H1 (cell line): ENCODE data around the gene MGMT. TPM values are rescaled to one million over a fixed set of nuclear protein-coding genes. Genes with fewer than 3 reads are reported as not detected.

Experiments
- CTCF ChIA-PET: fragments of 300-600 bp; sonication (Branson Sonifier 250); formaldehyde crosslinking; loops from one replicate; lab custom pipeline; 2021; ENCODE audit not compliant: partially characterized antibody; lab: Charles Lee
- POLR2A ChIA-PET: fragments of 300-600 bp; sonication (Branson Sonifier 250); formaldehyde crosslinking; loops from one replicate; lab custom pipeline; 2021; ENCODE audit warnings: inconsistent platforms; ENCODE audit not compliant: partially characterized antibody; lab: Charles Lee
- DNase-seq, 2 experiments: peaks; one replicate each; pipeline versions ENCODE4 v3.0.0 to v3.0.0-alpha.2; 2010 to 2022; ENCODE audit warnings: low spot score in 2 of 2, low read depth in 1 of 2, mixed read lengths in 1 of 2
- FAIRE-seq: peaks from 2 replicates; lab custom pipeline; 2011; peaks lifted over from hg19 to GRCh38; lab: Jason Lieb, UNC
- H2AFZ ChIP-seq: 2 replicates; pipeline ENCODE4 v1.8.1; 2012; ENCODE audit warnings: low read length, inconsistent platforms
- H2AK5ac ChIP-seq: 2 replicates; pipeline ENCODE4 v1.6.1; 2013; ENCODE audit warnings: low read depth, low read length
- H2BK120ac ChIP-seq: replicated peaks from 2 replicates; pipeline ENCODE3; 2013; ENCODE audit warnings: low read depth, low read length, inconsistent platforms
- H2BK12ac ChIP-seq: 2 replicates; pipeline ENCODE4 v1.6.1; 2013; ENCODE audit warnings: low read depth, low read length
- H2BK15ac ChIP-seq: 2 replicates; pipeline ENCODE4 v1.6.1; 2013; ENCODE audit warnings: low read length
- H2BK20ac ChIP-seq: 2 replicates; pipeline ENCODE4 v1.6.1; 2013; ENCODE audit warnings: low read length
- H2BK5ac ChIP-seq: 2 replicates; pipeline ENCODE4 v1.6.1; 2013; ENCODE audit warnings: low read depth, low read length
- H3K14ac ChIP-seq: 2 replicates; pipeline ENCODE4 v1.6.1; 2013; ENCODE audit warnings: inconsistent platforms; ENCODE audit not compliant: insufficient read length
- H3K18ac ChIP-seq: 2 replicates; pipeline ENCODE4 v1.6.1; 2013; ENCODE audit warnings: low read length; ENCODE audit errors: extremely low read depth
- H3K23ac ChIP-seq: 2 replicates; pipeline ENCODE4 v1.6.1; 2013; ENCODE audit warnings: inconsistent platforms; ENCODE audit not compliant: insufficient read length
- H3K23me2 ChIP-seq: 2 replicates; pipeline ENCODE4 v1.6.1; 2013; ENCODE audit warnings: low read depth, low read length
- H3K27ac ChIP-seq: 2 replicates; pipeline ENCODE4 v1.6.1; 2011; ENCODE audit warnings: low read depth, low read length, inconsistent platforms
- H3K27me3 ChIP-seq, 4 experiments: replicated peaks in 1 of 4; 1 replicate in 1 of 4; 2 replicates in 3 of 4; pipeline versions ENCODE4 v1.6.1 to v1.8.1; 2011 to 2013; ENCODE audit warnings: low read length in 3 of 4, mild to moderate bottlenecking in 3 of 4, inconsistent platforms in 2 of 4, mixed read lengths in 2 of 4, moderate library complexity in 1 of 4; ENCODE audit not compliant: control insufficient read depth in 3 of 4, insufficient read depth in 3 of 4; ENCODE audit errors: extremely low read depth in 1 of 4
- H3K36me3 ChIP-seq, 4 experiments: 2 replicates each; pipeline versions ENCODE4 v1.6.1 to v1.8.1; 2011 to 2013; ENCODE audit warnings: mild to moderate bottlenecking in 4 of 4, low read length in 3 of 4, moderate library complexity in 2 of 4, control low read depth in 1 of 4, inconsistent platforms in 1 of 4; ENCODE audit not compliant: insufficient read depth in 4 of 4, control insufficient read depth in 2 of 4
- H3K4ac ChIP-seq: replicated peaks from 2 replicates; pipeline ENCODE3; 2013; ENCODE audit warnings: low read length, low read depth, mixed read lengths, inconsistent platforms; ENCODE audit not compliant: insufficient read length
- H3K4me1 ChIP-seq, 4 experiments: replicated peaks in 1 of 4; 1 replicate in 1 of 4; 2 replicates in 3 of 4; pipeline versions ENCODE4 v1.6.1 to v1.8.1; 2011 to 2013; ENCODE audit warnings: low read length in 3 of 4, inconsistent platforms in 2 of 4, mixed read lengths in 1 of 4; ENCODE audit not compliant: insufficient read depth in 4 of 4, control insufficient read depth in 3 of 4
- H3K4me2 ChIP-seq, 2 experiments: 2 replicates each; pipeline versions ENCODE4 v1.6.1 to v1.8.1; 2011 to 2013; ENCODE audit warnings: low read depth in 2 of 2, low read length in 2 of 2, control low read depth in 1 of 2, inconsistent platforms in 1 of 2, mild to moderate bottlenecking in 1 of 2; ENCODE audit not compliant: insufficient read depth in 1 of 2
- H3K4me3 ChIP-seq, 4 experiments: fragments of 200-600, 300-600 bp in 1 of 4; sonication (generic), shearing (Covaris generic), sonication (Bioruptor Twin) in 1 of 4; 2 replicates each; pipeline versions ENCODE4 v1.5.1 to v1.8.1; 2011 to 2016; ENCODE audit warnings: low read length in 4 of 4, low read depth in 3 of 4, control low read depth in 2 of 4, inconsistent platforms in 2 of 4, mild to moderate bottlenecking in 2 of 4, mixed read lengths in 1 of 4, moderate library complexity in 1 of 4; ENCODE audit not compliant: insufficient read depth in 2 of 4; ENCODE audit errors: extremely low read depth in 1 of 4
- H3K56ac ChIP-seq: replicated peaks from 2 replicates; pipeline ENCODE3; 2013; ENCODE audit warnings: low read depth, mild to moderate bottlenecking, mixed read lengths, low read length, inconsistent platforms; ENCODE audit not compliant: insufficient read length
- H3K79me1 ChIP-seq: 2 replicates; pipeline ENCODE4 v1.6.1; 2013; ENCODE audit warnings: low read depth, low read length, control low read depth
- H3K79me2 ChIP-seq, 2 experiments: 2 replicates each; pipeline versions ENCODE4 v1.6.1 to v1.8.1; 2012 to 2013; ENCODE audit warnings: low read length in 2 of 2, mild to moderate bottlenecking in 2 of 2, inconsistent platforms in 1 of 2; ENCODE audit not compliant: insufficient read depth in 2 of 2, control insufficient read depth in 1 of 2
- H3K9ac ChIP-seq, 4 experiments: replicated peaks in 1 of 4; 1 replicate in 1 of 4; 2 replicates in 3 of 4; pipeline versions ENCODE4 v1.6.1 to v1.8.1; 2011 to 2013; ENCODE audit warnings: low read depth in 3 of 4, low read length in 3 of 4, control low read depth in 2 of 4, mild to moderate bottlenecking in 2 of 4, moderate library complexity in 2 of 4, inconsistent platforms in 1 of 4; ENCODE audit errors: extremely low read depth in 1 of 4
- H3K9me3 ChIP-seq, 2 experiments: 2 replicates each; pipeline versions ENCODE4 v1.6.1 to v1.8.1; 2012 to 2013; ENCODE audit warnings: mild to moderate bottlenecking in 2 of 2, moderate library complexity in 2 of 2, control low read depth in 1 of 2, inconsistent platforms in 1 of 2, low read depth in 1 of 2, low read length in 1 of 2, mixed read lengths in 1 of 2; ENCODE audit not compliant: insufficient read depth in 2 of 2
- H4K20me1 ChIP-seq, 2 experiments: replicated peaks in 1 of 2; 2 replicates each; pipeline versions ENCODE3 to v1.8.1; 2011 to 2013; ENCODE audit warnings: inconsistent platforms in 2 of 2, low read length in 2 of 2, mild to moderate bottlenecking in 1 of 2; ENCODE audit not compliant: insufficient read depth in 2 of 2, control insufficient read depth in 1 of 2
- H4K5ac ChIP-seq: 2 replicates; pipeline ENCODE4 v1.6.1; 2013; ENCODE audit warnings: low read length, low read depth, mixed read lengths, inconsistent platforms; ENCODE audit not compliant: insufficient read length
- H4K8ac ChIP-seq: 2 replicates; pipeline ENCODE4 v1.8.0; 2013; ENCODE audit warnings: mild to moderate bottlenecking, moderate library complexity, low read length, inconsistent platforms; ENCODE audit not compliant: insufficient read depth; ENCODE audit errors: extremely low read depth
- H4K91ac ChIP-seq: replicated peaks from 2 replicates; pipeline ENCODE3; 2013; ENCODE audit warnings: low read length, mixed read lengths, inconsistent platforms; ENCODE audit not compliant: insufficient read length
- CTCF ChIP-seq, 3 experiments: IDR thresholded peaks; 1 replicate in 2 of 3; 2 replicates in 1 of 3; pipeline versions ENCODE4 v1.5.1 to v1.6.1; 2011; ENCODE audit warnings: low read length in 3 of 3, mild to moderate bottlenecking in 3 of 3, inconsistent platforms in 2 of 3, low read depth in 1 of 3, moderate library complexity in 1 of 3; ENCODE audit not compliant: insufficient read depth in 1 of 3; ENCODE audit errors: control extremely low read depth in 1 of 3
- SIN3A ChIP-seq, 2 experiments: IDR thresholded peaks in 1 of 2; conservative IDR thresholded peaks in 1 of 2; 2 replicates each; pipeline ENCODE4 v1.6.1; 2011 to 2012; ENCODE audit warnings: low read length in 2 of 2, improper control_type of control experiment in 1 of 2, low read depth in 1 of 2, mild to moderate bottlenecking in 1 of 2
- TAF7 ChIP-seq: optimal IDR thresholded peaks from 2 replicates; pipeline ENCODE3; 2011; ENCODE audit warnings: low read depth, mild to moderate bottlenecking, inconsistent platforms, low read length, moderate library complexity, borderline replicate concordance
- TCF12 ChIP-seq: IDR thresholded peaks from 2 replicates; pipeline ENCODE4 v1.6.1; 2011; ENCODE audit warnings: low read depth, mild to moderate bottlenecking, low read length
- WGBS, 2 experiments: shearing (Covaris generic) in 1 of 2; methylation state at CpG; one replicate each; pipeline versions ENCODE4 v1.1.6 to v1.1.7; 2013 to 2015; ENCODE audit warnings: low lambda C conversion rate in 2 of 2, mixed read lengths in 2 of 2, inconsistent platforms in 1 of 2, low coverage in 1 of 2, missing lambda C conversion rate in 1 of 2; ENCODE audit not compliant: insufficient replicate concordance in 2 of 2, insufficient coverage in 1 of 2, insufficient read length in 1 of 2; ENCODE audit errors: extremely low coverage in 1 of 2, missing lambda C conversion rate in 1 of 2; 5-methylcytosine and 5-hydroxymethylcytosine counted together
- polyA plus RNA-seq, 7 experiments: library from polyadenylated mRNA; depleted of rRNA in 3 of 7; stranded (reverse) in 5 of 7; unstranded in 2 of 7; fragments of >200 nt in 5 of 7; fragments of 200-250 nt in 2 of 7; gene quantifications; 1 replicate in 5 of 7; 2 replicates in 1 of 7; 4 replicates in 1 of 7; pipeline versions ENCODE4 v1.2.1 to v1.2.3, GENCODE V29; 2011 to 2013; ENCODE audit warnings: missing spikeins in 2 of 7, mixed read lengths in 2 of 7
- total RNA-seq: library from RNA; stranded (reverse); fragmentation: NEBNext Ultra II Directional; extraction: Animal tissue kit (Norgen Biotek cat#: 25700); gene quantifications from 2 replicates; pipeline ENCODE4 v1.2.1, GENCODE V29; 2021

The MGMT gene
- total and polyA plus RNA-seq, 2 of the 8 experiments (the other 6 are each of a cell fraction or from before 2014, with no cell fraction given) = 9.9 to 10.7 TPM

- Histone ChIP-seq H4K20me1 (no peaks in the 10 kb centered on the region), H2BK120ac (no peak overlapping the region), H3K9me3 (no peaks in the 10 kb centered on the region), H3K56ac (no peak overlapping the region), H3K79me2 (no peaks in the 10 kb centered on the region), H2BK15ac (no peak overlapping the region), H2AFZ (no peak overlapping the region), H2BK12ac (no peak overlapping the region), H3K4me2 (no peak overlapping the region), H4K5ac (no peak overlapping the region), H3K4ac (no peak overlapping the region), H3K27ac (no peak overlapping the region), H3K79me1 (no peaks in the 10 kb centered on the region), H3K9ac (no peak overlapping the region; a peak in 1 of 7 replicates), H4K91ac (no peak overlapping the region), H4K8ac (no peak overlapping the region), H3K27me3 (no peaks in the 10 kb centered on the region), H3K14ac (no peak overlapping the region), H2BK5ac (0 out of 2 replicates have a peak overlapping the region, but pooled peaks have one; percentile 74), H2BK20ac (no peak overlapping the region), H3K36me3 (no peaks in the 10 kb centered on the region; a peak in 1 of 8 replicates), H3K4me3 (no peak overlapping the region), H3K23ac (no peak overlapping the region), H2AK5ac (no peak overlapping the region), H3K4me1 (no peaks in the 10 kb centered on the region; a peak in 1 of 7 replicates), H3K18ac (no peak overlapping the region), H3K23me2 (no peaks in the 10 kb centered on the region)
- POLR2A ChIA-PET = interaction anchor here (1.0 to 1.2 kb wide), 2 partner anchors 13 to 41 kb away, joined by 3 read pairs; no protein-coding TSS in a partner anchor
- CTCF ChIA-PET = no interaction called here
- FAIRE-seq = no peak
- DNase-seq = no peak
- 92% methylated on average over 13 of the region's 14 CpGs; no CpG with 5 or more reads in 1 of the 2 experiments for WGBS, 2 experiments
- TF ChIP-seq TCF12 (no peak), SIN3A (conservative IDR thresholded peaks at IDR 0.05 in 1 of 2, IDR thresholded peaks at IDR 0.05 in 1 of 2; ENCODE audit: low read depth in 1 of 2, low read length in 2 of 2) (no peak), CTCF (IDR thresholded peaks at IDR 0.05; ENCODE audit: control extremely low read depth in 1 of 3, insufficient read depth in 1 of 3, low read depth in 1 of 3, low read length in 3 of 3) (no peak), TAF7 (no peak)
These were observed 250.9 kb downstream of the MGMT start for GRCh38 chr10:129717816-129718547.
